HepG2 (cell line): ENCODE measurements around the gene CDAN1. TPM values are rescaled to one million over a fixed set of nuclear protein-coding genes. Genes with fewer than 3 reads are reported as not detected.

Source experiments
- ATAC-seq: fragments of 200-7000 bp; cut with Tn5 transposase; 3 replicates; pipeline ENCODE4 v1.9.1; 2020; ENCODE audit warnings: mild to moderate bottlenecking, moderate library complexity
- BruUV-seq: library from RNA; stranded (reverse); fragments of 400-500 nt; replicated peaks from 2 replicates; lab custom pipeline; 2021; lab: Mats Ljungman, UMichigan
- CTCF ChIA-PET: fragments of 300-600 bp; formaldehyde crosslinking; extraction: SDS; loops from one replicate; lab custom pipeline; 2021; ENCODE audit warnings: low total read pairs, inconsistent platforms, low intra/inter-chr PET ratio; lab: Yijun Ruan, JAX
- POLR2A ChIA-PET: fragments of 350-600 bp; sonication (Branson Sonifier 250); formaldehyde crosslinking; loops from one replicate; lab custom pipeline; 2020; ENCODE audit warnings: antibody characterized with exemption, inconsistent platforms; lab: Yijun Ruan, JAX
- DNase-seq: peaks from one replicate; pipeline ENCODE4 v3.0.0-alpha.2; 2015; ENCODE audit warnings: low spot score
- FAIRE-seq: peaks from 3 replicates; lab custom pipeline; 2011; peaks lifted over from hg19 to GRCh38; lab: Jason Lieb, UNC
- H2AFZ ChIP-seq: one replicate; pipeline ENCODE4 v1.6.1; 2011; ENCODE audit warnings: low read length, inconsistent platforms
- H3K27ac ChIP-seq: fragments of 300-600 bp; 3 replicates; pipeline ENCODE4 v1.8.0; 2011; ENCODE audit warnings: mixed run types, mild to moderate bottlenecking, mixed read lengths, low read length, inconsistent platforms; ENCODE audit not compliant: insufficient read depth; ENCODE audit errors: extremely low read length
- H3K27me3 ChIP-seq, 2 experiments: fragments of 200-600 bp in 1 of 2; 2 replicates in 1 of 2; 3 replicates in 1 of 2; pipeline versions ENCODE4 v1.6.0 to v1.8.0; 2011; ENCODE audit warnings: low read length in 2 of 2, mild to moderate bottlenecking in 2 of 2, moderate library complexity in 2 of 2, inconsistent platforms in 1 of 2; ENCODE audit not compliant: insufficient read depth in 2 of 2, control insufficient read depth in 1 of 2
- H3K36me3 ChIP-seq, 2 experiments: fragments of 200-600 bp in 1 of 2; replicated peaks in 1 of 2; 2 replicates in 1 of 2; 3 replicates in 1 of 2; pipeline versions ENCODE4 v1.5.1 to v1.8.0; 2011; ENCODE audit warnings: low read length in 2 of 2, inconsistent platforms in 1 of 2; ENCODE audit not compliant: insufficient read depth in 2 of 2, control insufficient read depth in 1 of 2
- H3K4me1 ChIP-seq: 2 replicates; pipeline ENCODE4 v1.5.1; 2012; ENCODE audit warnings: low read length, inconsistent platforms; ENCODE audit not compliant: insufficient read depth
- H3K4me2 ChIP-seq: 2 replicates; pipeline ENCODE4 v1.6.0; 2011; ENCODE audit warnings: low read depth, low read length, inconsistent platforms
- H3K4me3 ChIP-seq, 3 experiments: fragments of 200-600 bp in 1 of 3; sonication (generic), shearing (Covaris generic) in 1 of 3; replicated peaks in 1 of 3; 2 replicates each; pipeline ENCODE4 v1.5.1; 2011 to 2016; ENCODE audit warnings: low read length in 3 of 3, inconsistent platforms in 2 of 3, low read depth in 2 of 3, mild to moderate bottlenecking in 2 of 3, control low read depth in 1 of 3, mixed read lengths in 1 of 3; ENCODE audit not compliant: insufficient read depth in 1 of 3
- H3K79me2 ChIP-seq: one replicate; pipeline ENCODE4 v1.6.1; 2011; ENCODE audit warnings: low read length, inconsistent platforms; ENCODE audit not compliant: insufficient read depth
- H3K9ac ChIP-seq: 2 replicates; pipeline ENCODE4 v1.6.0; 2011; ENCODE audit warnings: mild to moderate bottlenecking, low read depth, low read length, inconsistent platforms; ENCODE audit not compliant: insufficient read depth
- H3K9me3 ChIP-seq: 2 replicates; pipeline ENCODE4 v1.5.1; 2012; ENCODE audit warnings: mild to moderate bottlenecking, low read length
- H4K20me1 ChIP-seq: 2 replicates; pipeline ENCODE4 v1.6.0; 2011; ENCODE audit warnings: inconsistent platforms, mild to moderate bottlenecking, low read length, moderate library complexity; ENCODE audit not compliant: insufficient read depth
- ATF4 ChIP-seq, 2 experiments: fragments of 450-650 bp in 1 of 2; sonication (generic) in 1 of 2; formaldehyde crosslinking; IDR thresholded peaks; 2 replicates each; pipeline versions ENCODE4 v1.5.0 to v1.8.0; 2020 to 2022; ENCODE audit warnings: mild to moderate bottlenecking in 1 of 2, missing genetic modification reagents in 1 of 2
- ATF5 ChIP-seq: sonication (generic); formaldehyde crosslinking; IDR thresholded peaks from 2 replicates; pipeline ENCODE4 v1.4.0; 2020; ENCODE audit warnings: mild to moderate bottlenecking, low read depth, missing genetic modification reagents
- CTCF ChIP-seq: sonication (generic); formaldehyde crosslinking; IDR thresholded peaks from 2 replicates; pipeline ENCODE4 v1.5.0; 2020; ENCODE audit warnings: mild to moderate bottlenecking, missing genetic modification reagents, moderate library complexity
- DPF2 ChIP-seq: sonication (generic); formaldehyde crosslinking; IDR thresholded peaks from 2 replicates; pipeline ENCODE4 v1.4.0; 2020; ENCODE audit warnings: mild to moderate bottlenecking, low read depth, missing genetic modification reagents, borderline replicate concordance
- FOXA3 ChIP-seq: IDR thresholded peaks from 2 replicates; pipeline ENCODE4 v1.6.1; 2016; ENCODE audit warnings: missing genetic modification reagents, missing compliant biosample characterization
- FOXJ3 ChIP-seq: sonication (generic); formaldehyde crosslinking; IDR thresholded peaks from 2 replicates; pipeline ENCODE4 v1.4.0; 2020; ENCODE audit warnings: missing genetic modification reagents, mild to moderate bottlenecking, borderline replicate concordance
- MED8 ChIP-seq: sonication (generic); formaldehyde crosslinking; IDR thresholded peaks from 2 replicates; pipeline ENCODE4 v1.8.1; 2023; ENCODE audit warnings: mild to moderate bottlenecking, missing genetic modification reagents; ENCODE audit not compliant: insufficient replicate concordance
- PITX1 ChIP-seq: sonication (generic); formaldehyde crosslinking; IDR thresholded peaks from 2 replicates; pipeline ENCODE4 v1.5.1; 2020; ENCODE audit warnings: mild to moderate bottlenecking, missing genetic modification reagents
- THAP9 ChIP-seq: sonication (generic); formaldehyde crosslinking; IDR thresholded peaks from 2 replicates; pipeline ENCODE4; 2020; ENCODE audit warnings: missing genetic modification reagents, mild to moderate bottlenecking, borderline replicate concordance
- ZFP36 ChIP-seq: fragments of 150-350 bp; IDR thresholded peaks from 2 replicates; pipeline ENCODE4 v1.6.1; 2018; ENCODE audit warnings: borderline replicate concordance, low read length, low read depth; ENCODE audit not compliant: partially characterized antibody
- ZNF276 ChIP-seq: sonication (generic); formaldehyde crosslinking; IDR thresholded peaks from 2 replicates; pipeline ENCODE4 v1.4.0; 2020; ENCODE audit warnings: mild to moderate bottlenecking, low read depth, missing genetic modification reagents
- ZNF530 ChIP-seq: sonication (generic); formaldehyde crosslinking; IDR thresholded peaks from 2 replicates; pipeline ENCODE4 v1.5.0; 2020; ENCODE audit warnings: low read depth, mild to moderate bottlenecking, missing genetic modification reagents
- WGBS: methylation state at CpG from one replicate; pipeline ENCODE4 v1.1.6; 2017; ENCODE audit warnings: low lambda C conversion rate; 5-methylcytosine and 5-hydroxymethylcytosine counted together
- in situ Hi-C: cut with HindIII; loops from 2 replicates; pipeline ENCODE4 v1.10.0; 2017; ENCODE audit warnings: low pct_unique_long_range_greater_than_20kb; ENCODE audit not compliant: extremely low pct_ligation_motif_present
- intact Hi-C: fragments of 100-400 bp; cut with micrococcal nuclease; formaldehyde crosslinking; loops from one replicate; pipeline ENCODE4 v1.10.0; 2022; ENCODE audit not compliant: unreplicated experiment
- polyA plus RNA-seq, 8 experiments: library from polyadenylated mRNA; depleted of rRNA in 3 of 8; stranded (reverse) in 7 of 8; unstranded in 1 of 8; fragments of >200 nt; fragmentation: Illumina TruSeq in 4 of 8; extraction: Trizol in 4 of 8; gene quantifications; 2 replicates each; pipeline versions ENCODE4 v1.2.1 to v1.2.3, GENCODE V29; 2011 to 2016; ENCODE audit warnings: low read depth in 4 of 8, missing spikeins in 1 of 8, mixed read lengths in 1 of 8; ENCODE audit not compliant: insufficient read depth in 1 of 8
- total RNA-seq, 5 experiments: library from RNA; depleted of rRNA; stranded (reverse); fragments of >200 nt; fragmentation: Illumina TruSeq; extraction: Trizol; gene quantifications; 2 replicates each; pipeline ENCODE4 v1.2.3, GENCODE V29; 2016; ENCODE audit warnings: low read depth in 1 of 5

Gene CDAN1
- total and polyA plus RNA-seq, 2 of the 13 experiments (the other 11 are each of a cell fraction or from before 2014, with no cell fraction given), result 5.0 to 16.1 TPM

GRCh38 chr15:42741710-42742109 lies 4.8 kb upstream of the CDAN1 start (continued):
- TF ChIP-seq FOXJ3, result no peak
- TF ChIP-seq ZNF276, result no peak
- no peak for TF ChIP-seq FOXA3 (CRISPR knock-in tag)
- TF ChIP-seq ATF5 (CRISPR knock-in tag), result no peak
- TF ChIP-seq ZFP36, result no peak
- TF ChIP-seq PITX1 (CRISPR knock-in tag), result no peak
- TF ChIP-seq ATF4 (CRISPR knock-in tag; IDR thresholded peaks at IDR 0.05), result no peak

- peak overlapping the region; percentile 82 for H3K9ac ChIP-seq
- intact Hi-C loops, result loop anchor here (1.0 kb wide), 1 partner anchor 189 kb away; no protein-coding TSS in a partner anchor
- peak; percentile 78 for TF ChIP-seq CTCF
- no peak for TF ChIP-seq DPF2 (CRISPR knock-in tag)
- TF ChIP-seq MED8, result no peak
- TF ChIP-seq ZNF530 (CRISPR knock-in tag), result no peak
- TF ChIP-seq THAP9 (CRISPR knock-in tag), result 0 out of 2 replicates have a peak, but pooled peaks have one; percentile 10
These were observed 801 bp upstream of the CDAN1 start for GRCh38 chr15:42737529-42738328.

More at GRCh38 chr15:42737529-42738328, 801 bp upstream of the CDAN1 start:
- ATAC-seq (peak; percentile 58), FAIRE-seq (peak; percentile 4), DNase-seq (peak; percentile 32)
- Histone ChIP-seq H3K79me2 (peaks cover 12% of the 10 kb centered on the region), H3K27ac (peak overlapping the region; percentile 81), H3K9me3 (no peaks in the 10 kb centered on the region), H3K4me2 (peak overlapping the region; percentile 80), H3K36me3 (peaks cover 7 to 28% of the 10 kb centered on the region in 2 experiments), H4K20me1 (0 out of 2 replicates have a peak, but pooled peaks cover 2% of the 10 kb centered on the region), H2AFZ (no peak overlapping the region), H3K4me3 (peak overlapping the region; percentile 76 to 94 (median 86)), H3K4me1 (peaks cover 21% of the 10 kb centered on the region), H3K27me3 (no peaks in the 10 kb centered on the region)
- in situ Hi-C loops, result loop anchor here (5.0 kb wide), 1 partner anchor 185 kb away; the partner anchor contains the start of gene TTBK2
- 55% methylated on average over 21 of the region's 21 CpGs for WGBS
- ChIA-PET CTCF (interaction anchor here (3.3 kb wide), 1 partner anchor 189 kb away, joined by 22 read pairs; no protein-coding TSS in a partner anchor), POLR2A (no interaction called here)
- BruUV-seq, result TSS peak; percentile 83
